Testis (tissue), 2 donors: Measurements from ENCODE around the gene LRRC45.

Source experiments
- CTCF ChIP-seq, 3 experiments: fragments of 450-650 bp in 2 of 3; fragments of 200-600 bp in 1 of 3; sonication (generic) in 1 of 3; IDR thresholded peaks; one replicate each; pipeline ENCODE4 v1.5.1; 2016 to 2019; ENCODE audit warnings: antibody characterized with exemption in 3 of 3, mild to moderate bottlenecking in 2 of 3, moderate library complexity in 1 of 3
- POLR2A ChIP-seq: fragments of 450-650 bp; IDR thresholded peaks from one replicate; pipeline ENCODE4 v1.6.1; 2017; ENCODE audit warnings: antibody characterized with exemption, mild to moderate bottlenecking, moderate library complexity

- TF ChIP-seq CTCF (IDR thresholded peaks at IDR 0.05) (no peak), POLR2A (no peak)
Observed at GRCh38 chr17:82012261-82012639, 10.9 kb upstream of the LRRC45 start.
